B cell (primary cell): ENCODE data around the gene AGRN. TPM values are rescaled to one million over a fixed set of nuclear protein-coding genes. Genes with fewer than 3 reads are reported as not detected.

Experiments used
- ATAC-seq: fragments of 200-7000 bp; cut with Tn5 transposase; one replicate; pipeline ENCODE4 v1.10.0; 2021; ENCODE audit warnings: low read depth, mild to moderate bottlenecking, moderate number of reproducible peaks, moderate library complexity
- CTCF ChIA-PET: fragments of 350-600 bp; sonication (Branson Sonifier 250); formaldehyde crosslinking; loops from one replicate; lab custom pipeline; 2021; ENCODE audit warnings: antibody characterized with exemption, inconsistent platforms; lab: Charles Lee
- POLR2A ChIA-PET: fragments of 350-600 bp; sonication (Branson Sonifier 250); formaldehyde crosslinking; loops from one replicate; lab custom pipeline; 2021; ENCODE audit warnings: antibody characterized with exemption; lab: Charles Lee
- DNase-seq: peaks from one replicate; pipeline ENCODE4 v3.0.0; 2013
- H2AFZ ChIP-seq: 2 replicates; pipeline ENCODE4 v1.6.1; 2012; ENCODE audit warnings: mild to moderate bottlenecking, low read depth, low read length; ENCODE audit not compliant: insufficient read depth, poor library complexity, severe bottlenecking
- H3K27ac ChIP-seq, 2 donors: 1 replicate in 1 of 2; 2 replicates in 1 of 2; pipeline ENCODE4 v1.5.1; 2012 to 2013; ENCODE audit warnings: low read length in 2 of 2, mild to moderate bottlenecking in 2 of 2, moderate library complexity in 1 of 2
- H3K27me3 ChIP-seq, 4 experiments: fragments of 200-600 bp in 1 of 4; sonication (generic) in 1 of 4; replicated peaks in 1 of 4; 1 replicate in 2 of 4; 2 replicates in 2 of 4; pipeline versions ENCODE4 v1.6.1 to v1.7.0; 2013 to 2016; ENCODE audit warnings: low read length in 3 of 4, mild to moderate bottlenecking in 2 of 4, mixed read lengths in 1 of 4, moderate library complexity in 1 of 4; ENCODE audit not compliant: insufficient read depth in 4 of 4, control insufficient read depth in 3 of 4; ENCODE audit errors: control extremely low read depth in 1 of 4
- H3K36me3 ChIP-seq, 2 experiments: replicated peaks in 1 of 2; 1 replicate in 1 of 2; 2 replicates in 1 of 2; pipeline versions ENCODE4 v1.6.1 to v1.7.1; 2013; ENCODE audit warnings: low read length in 1 of 2; ENCODE audit not compliant: insufficient read depth in 2 of 2, control insufficient read depth in 1 of 2; ENCODE audit errors: control extremely low read depth in 1 of 2, extremely low read depth in 1 of 2
- H3K4me1 ChIP-seq, 2 donors: fragments of 200-600 bp in 1 of 2; sonication (generic) in 1 of 2; 1 replicate in 1 of 2; 2 replicates in 1 of 2; pipeline versions ENCODE4 v1.5.1 to v1.6.1; 2013 to 2017; ENCODE audit warnings: low read length in 2 of 2; ENCODE audit not compliant: control insufficient read depth in 2 of 2, insufficient read depth in 2 of 2
- H3K4me2 ChIP-seq: replicated peaks from 2 replicates; pipeline ENCODE3; 2012; ENCODE audit warnings: mild to moderate bottlenecking, low read depth, low read length; ENCODE audit not compliant: poor library complexity, severe bottlenecking
- H3K4me3 ChIP-seq, 5 experiments: fragments of 200-600 bp in 1 of 5; sonication (generic) in 1 of 5; 1 replicate in 3 of 5; 2 replicates in 2 of 5; pipeline versions ENCODE4 v1.5.1 to v1.7.0; 2011 to 2016; ENCODE audit warnings: low read length in 4 of 5, mild to moderate bottlenecking in 4 of 5, low read depth in 2 of 5, control low read depth in 1 of 5, moderate library complexity in 1 of 5; ENCODE audit not compliant: insufficient read depth in 1 of 5; ENCODE audit errors: control extremely low read depth in 1 of 5, extremely low read depth in 1 of 5
- H3K79me2 ChIP-seq: fragments of 200-600 bp; sonication (generic); one replicate; pipeline ENCODE4 v1.6.0; 2016; ENCODE audit warnings: low read length; ENCODE audit not compliant: control insufficient read depth, insufficient read depth
- H3K9ac ChIP-seq: fragments of 200-600 bp; sonication (generic); 2 replicates; pipeline ENCODE4 v1.6.1; 2017; ENCODE audit warnings: mild to moderate bottlenecking, low read length, moderate library complexity
- H3K9me3 ChIP-seq, 3 donors: one replicate each; pipeline versions ENCODE4 v1.6.1 to v1.7.1; 2013; ENCODE audit warnings: low read length in 2 of 3; ENCODE audit not compliant: control insufficient read depth in 2 of 3, insufficient read depth in 1 of 3; ENCODE audit errors: control extremely low read depth in 1 of 3
- H4K20me1 ChIP-seq: 2 replicates; pipeline ENCODE4 v1.6.0; 2012; ENCODE audit warnings: mild to moderate bottlenecking, low read length; ENCODE audit not compliant: insufficient read depth, control insufficient read depth, poor library complexity, severe bottlenecking
- H3K27ac Mint-ChIP-seq: one replicate; pipeline ENCODE4 v1.8.0; 2021; ENCODE audit warnings: mixed read lengths
- H3K27me3 Mint-ChIP-seq: one replicate; pipeline ENCODE4 v1.8.0; 2021; ENCODE audit warnings: mixed read lengths
- H3K4me1 Mint-ChIP-seq: one replicate; pipeline ENCODE4 v1.8.0; 2021; ENCODE audit warnings: mixed read lengths
- H3K4me3 Mint-ChIP-seq: one replicate; pipeline ENCODE4 v1.8.0; 2021; ENCODE audit warnings: mixed read lengths
- H3K9me3 Mint-ChIP-seq: one replicate; pipeline ENCODE4 v1.8.0; 2022; ENCODE audit warnings: mixed read lengths; ENCODE audit not compliant: insufficient read depth
- EZH2 ChIP-seq: IDR thresholded peaks from 2 replicates; pipeline ENCODE4 v1.6.1; 2012; ENCODE audit warnings: borderline replicate concordance, low read depth, mild to moderate bottlenecking, moderate library complexity, low read length; ENCODE audit not compliant: insufficient read depth, poor library complexity, severe bottlenecking
- WGBS: methylation state at CpG from one replicate; pipeline ENCODE4 v1.1.5; 2013; ENCODE audit warnings: missing lambda C conversion rate; ENCODE audit not compliant: insufficient coverage; 5-methylcytosine and 5-hydroxymethylcytosine counted together
- intact Hi-C: fragments of 100-400 bp; cut with micrococcal nuclease; formaldehyde crosslinking; loops from one replicate; pipeline ENCODE4 v1.10.0; 2022
- polyA plus RNA-seq: library from polyadenylated mRNA; depleted of rRNA; stranded (reverse); fragments of >200 nt; gene quantifications from 2 replicates; pipeline ENCODE4 v1.2.3, GENCODE V29; 2012
- total RNA-seq, 2 donors: library from RNA; stranded (reverse); fragments of 120-200 nt in 1 of 2; gene quantifications; 1 replicate in 1 of 2; 2 replicates in 1 of 2; pipeline versions ENCODE4 v1.2.3 to v1.2.4, GENCODE V29; 2013 to 2022
- TF ChIP-seq, protein P1 (sequence below): fragments of 200-600 bp; IDR thresholded peaks from one replicate; pipeline ENCODE4 v1.8.0; 2022; ENCODE audit warnings: antibody characterized with exemption, mild to moderate bottlenecking

AGRN gene
- total and polyA plus RNA-seq, 2 donors (not counting 1 experiment from before 2014, with no cell fraction given), result 7.3 to 31.3 TPM

DNA sequence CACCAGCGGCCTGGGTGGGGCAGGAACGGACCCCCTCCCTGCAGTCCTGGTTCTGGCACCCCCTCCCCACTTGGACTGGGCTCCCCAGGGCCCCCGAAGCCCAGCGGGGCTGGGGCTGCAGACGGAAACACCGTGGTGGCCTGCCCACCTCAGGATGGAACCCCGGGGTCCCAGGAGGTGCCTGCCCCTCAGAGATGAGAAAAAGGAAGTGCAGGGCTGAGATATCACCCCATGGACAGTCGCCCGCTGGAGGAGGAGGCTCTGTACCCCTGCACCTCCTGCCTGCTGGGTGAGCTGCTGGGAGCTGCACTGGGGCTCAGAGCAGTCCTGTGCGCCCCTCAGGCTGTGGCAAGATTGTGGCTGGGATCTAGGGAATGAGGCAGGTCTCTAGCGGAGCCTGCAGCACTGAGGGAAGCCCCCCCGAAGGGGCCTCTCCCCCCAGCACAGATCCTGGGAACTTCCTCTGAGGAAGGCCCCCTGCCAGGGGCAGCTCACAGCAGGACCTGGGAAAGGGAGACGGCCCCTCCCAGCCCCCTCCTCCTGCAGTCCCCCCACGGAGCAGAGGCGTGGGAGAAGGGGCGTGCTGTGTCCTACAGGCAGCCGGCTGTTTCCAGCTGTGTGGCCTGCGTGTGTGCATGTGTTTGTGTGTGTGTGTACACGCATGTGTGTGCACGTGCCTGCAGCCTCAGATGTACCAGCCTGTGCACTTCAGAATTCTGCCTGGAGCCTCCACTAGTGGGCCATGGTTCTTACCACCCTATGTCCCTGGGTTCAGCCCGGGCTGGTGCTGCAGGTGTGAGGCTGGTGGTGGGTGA lies 6.9 kb downstream of the AGRN start:
- ATAC-seq (no peak), DNase-seq (no peak)
- no peaks in the 10 kb centered on the region for H3K9me3 ChIP-seq
- no peak overlapping the region for H3K9ac ChIP-seq
- peaks cover 0 to 17% (median 4%) of the 10 kb centered on the region in 4 experiments for H3K27me3 ChIP-seq
- intact Hi-C loops, result no loop called here
- no peaks in the 10 kb centered on the region for H3K79me2 ChIP-seq
- TF ChIP-seq, protein P1, sequence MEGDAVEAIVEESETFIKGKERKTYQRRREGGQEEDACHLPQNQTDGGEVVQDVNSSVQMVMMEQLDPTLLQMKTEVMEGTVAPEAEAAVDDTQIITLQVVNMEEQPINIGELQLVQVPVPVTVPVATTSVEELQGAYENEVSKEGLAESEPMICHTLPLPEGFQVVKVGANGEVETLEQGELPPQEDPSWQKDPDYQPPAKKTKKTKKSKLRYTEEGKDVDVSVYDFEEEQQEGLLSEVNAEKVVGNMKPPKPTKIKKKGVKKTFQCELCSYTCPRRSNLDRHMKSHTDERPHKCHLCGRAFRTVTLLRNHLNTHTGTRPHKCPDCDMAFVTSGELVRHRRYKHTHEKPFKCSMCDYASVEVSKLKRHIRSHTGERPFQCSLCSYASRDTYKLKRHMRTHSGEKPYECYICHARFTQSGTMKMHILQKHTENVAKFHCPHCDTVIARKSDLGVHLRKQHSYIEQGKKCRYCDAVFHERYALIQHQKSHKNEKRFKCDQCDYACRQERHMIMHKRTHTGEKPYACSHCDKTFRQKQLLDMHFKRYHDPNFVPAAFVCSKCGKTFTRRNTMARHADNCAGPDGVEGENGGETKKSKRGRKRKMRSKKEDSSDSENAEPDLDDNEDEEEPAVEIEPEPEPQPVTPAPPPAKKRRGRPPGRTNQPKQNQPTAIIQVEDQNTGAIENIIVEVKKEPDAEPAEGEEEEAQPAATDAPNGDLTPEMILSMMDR, result no peak
- TF ChIP-seq EZH2, result no peak
- no peak overlapping the region for H3K4me3 Mint-ChIP-seq
- H3K27ac ChIP-seq, result no peak overlapping the region
- peaks cover 0 to 2% of the 10 kb centered on the region in 2 experiments for H3K36me3 ChIP-seq
- ChIA-PET CTCF (interaction anchor here (1.3 kb wide), 1 partner anchor 13 kb away, joined by 3 read pairs; no protein-coding TSS in a partner anchor), POLR2A (interaction anchor here (1.6 kb wide), 1 partner anchor 37 kb away, joined by 3 read pairs; no protein-coding TSS in a partner anchor)
- H3K4me2 ChIP-seq, result no peak overlapping the region
- H3K4me1 ChIP-seq, result peaks cover 11 to 14% of the 10 kb centered on the region in 2 donors
- no peaks in the 10 kb centered on the region for H4K20me1 ChIP-seq
- no peak overlapping the region for H3K27ac Mint-ChIP-seq
- peaks cover 3% of the 10 kb centered on the region for H3K4me1 Mint-ChIP-seq
- 49% methylated on average over 18 of the region's 21 CpGs for WGBS
- no peak overlapping the region for H3K4me3 ChIP-seq
- no peaks in the 10 kb centered on the region for H3K27me3 Mint-ChIP-seq
- no peaks in the 10 kb centered on the region for H3K9me3 Mint-ChIP-seq
- H2AFZ ChIP-seq, result no peak overlapping the region

DNA sequence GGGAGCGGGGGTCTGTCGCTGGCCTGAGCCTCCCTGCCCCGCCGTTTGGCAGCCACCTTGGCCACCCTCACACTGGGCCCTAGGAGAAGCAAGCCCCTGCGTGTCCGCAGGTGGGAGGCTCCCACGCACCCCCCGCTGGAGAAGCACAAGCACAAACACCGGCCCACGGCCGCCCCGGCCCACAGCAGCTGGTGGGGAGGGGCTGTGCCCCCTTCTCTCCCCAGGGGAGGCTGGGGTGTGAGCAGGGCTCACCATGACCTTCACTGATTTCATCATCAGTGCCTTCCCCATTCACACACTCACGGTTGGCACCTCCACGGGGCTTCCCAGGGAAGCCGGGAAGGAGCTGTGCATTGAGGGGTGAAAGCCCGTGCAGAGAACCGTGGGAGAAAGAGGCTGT lies 7.9 kb downstream of the AGRN start:
- no peaks in the 10 kb centered on the region for H3K9me3 ChIP-seq
- 87% methylated on average over 12 of the region's 17 CpGs for WGBS
- H2AFZ ChIP-seq, result no peak overlapping the region
- TF ChIP-seq, protein P1, result no peak
- no peak for TF ChIP-seq EZH2
- H3K4me2 ChIP-seq, result no peak overlapping the region
- H4K20me1 ChIP-seq, result no peaks in the 10 kb centered on the region
- CTCF ChIA-PET, result no interaction called here
- ATAC-seq (no peak), DNase-seq (no peak)
- peaks cover 0 to 2% of the 10 kb centered on the region in 2 experiments for H3K36me3 ChIP-seq
- no peak overlapping the region for H3K4me3 ChIP-seq
- H3K9ac ChIP-seq, result no peak overlapping the region
- intact Hi-C loops, result no loop called here
- H3K27me3 ChIP-seq, result peaks cover 0 to 18% (median 2%) of the 10 kb centered on the region in 4 experiments
- H3K27ac ChIP-seq, result no peak overlapping the region
- no peaks in the 10 kb centered on the region for H3K79me2 ChIP-seq
- peaks cover 20 to 21% of the 10 kb centered on the region in 2 donors for H3K4me1 ChIP-seq
- Mint-ChIP-seq H3K27ac (no peak overlapping the region), H3K4me3 (no peak overlapping the region), H3K27me3 (no peaks in the 10 kb centered on the region), H3K4me1 (peaks cover 12% of the 10 kb centered on the region), H3K9me3 (no peaks in the 10 kb centered on the region)
- POLR2A ChIA-PET, result interaction anchor here (1.6 kb wide), 1 partner anchor 36 kb away, joined by 3 read pairs; no protein-coding TSS in a partner anchor
